ENCODE results near the gene LOXL4.

GRCh38 chr10:98224509-98224908, 43.5 kb downstream of the LOXL4 start:
- TF ChIP-seq CTCF (conservative IDR thresholded peaks at IDR 0.05; ENCODE audit: low read length) (no peak), EZH2phosphoT487 (IDR thresholded peaks at IDR 0.05; ENCODE audit: borderline replicate concordance, low read depth, low read length) (no peak)

All from OCI-LY7 (cell line).